H1 (cell line): Measurements from ENCODE around the gene DYNLRB1. TPM values are rescaled to one million over a fixed set of nuclear protein-coding genes. Genes with fewer than 3 reads are reported as not detected.

ENCODE experiments used
- CTCF ChIA-PET: fragments of 300-600 bp; sonication (Branson Sonifier 250); formaldehyde crosslinking; loops from one replicate; lab custom pipeline; 2021; ENCODE audit not compliant: partially characterized antibody; lab: Charles Lee
- POLR2A ChIA-PET: fragments of 300-600 bp; sonication (Branson Sonifier 250); formaldehyde crosslinking; loops from one replicate; lab custom pipeline; 2021; ENCODE audit warnings: inconsistent platforms; ENCODE audit not compliant: partially characterized antibody; lab: Charles Lee
- DNase-seq, 2 experiments: peaks; one replicate each; pipeline versions ENCODE4 v3.0.0 to v3.0.0-alpha.2; 2010 to 2022; ENCODE audit warnings: low spot score in 2 of 2, low read depth in 1 of 2, mixed read lengths in 1 of 2
- FAIRE-seq: peaks from 2 replicates; lab custom pipeline; 2011; peaks lifted over from hg19 to GRCh38; lab: Jason Lieb, UNC
- H2AFZ ChIP-seq: 2 replicates; pipeline ENCODE4 v1.8.1; 2012; ENCODE audit warnings: low read length, inconsistent platforms
- H2AK5ac ChIP-seq: 2 replicates; pipeline ENCODE4 v1.6.1; 2013; ENCODE audit warnings: low read depth, low read length
- H2BK120ac ChIP-seq: replicated peaks from 2 replicates; pipeline ENCODE3; 2013; ENCODE audit warnings: low read depth, low read length, inconsistent platforms
- H2BK12ac ChIP-seq: 2 replicates; pipeline ENCODE4 v1.6.1; 2013; ENCODE audit warnings: low read depth, low read length
- H2BK15ac ChIP-seq: 2 replicates; pipeline ENCODE4 v1.6.1; 2013; ENCODE audit warnings: low read length
- H2BK20ac ChIP-seq: 2 replicates; pipeline ENCODE4 v1.6.1; 2013; ENCODE audit warnings: low read length
- H2BK5ac ChIP-seq: 2 replicates; pipeline ENCODE4 v1.6.1; 2013; ENCODE audit warnings: low read depth, low read length
- H3K14ac ChIP-seq: 2 replicates; pipeline ENCODE4 v1.6.1; 2013; ENCODE audit warnings: inconsistent platforms; ENCODE audit not compliant: insufficient read length
- H3K18ac ChIP-seq: 2 replicates; pipeline ENCODE4 v1.6.1; 2013; ENCODE audit warnings: low read length; ENCODE audit errors: extremely low read depth
- H3K23ac ChIP-seq: 2 replicates; pipeline ENCODE4 v1.6.1; 2013; ENCODE audit warnings: inconsistent platforms; ENCODE audit not compliant: insufficient read length
- H3K23me2 ChIP-seq: 2 replicates; pipeline ENCODE4 v1.6.1; 2013; ENCODE audit warnings: low read depth, low read length
- H3K27ac ChIP-seq: 2 replicates; pipeline ENCODE4 v1.6.1; 2011; ENCODE audit warnings: low read depth, low read length, inconsistent platforms
- H3K27me3 ChIP-seq, 4 experiments: replicated peaks in 1 of 4; 1 replicate in 1 of 4; 2 replicates in 3 of 4; pipeline versions ENCODE4 v1.6.1 to v1.8.1; 2011 to 2013; ENCODE audit warnings: low read length in 3 of 4, mild to moderate bottlenecking in 3 of 4, inconsistent platforms in 2 of 4, mixed read lengths in 2 of 4, moderate library complexity in 1 of 4; ENCODE audit not compliant: control insufficient read depth in 3 of 4, insufficient read depth in 3 of 4; ENCODE audit errors: extremely low read depth in 1 of 4
- H3K36me3 ChIP-seq, 4 experiments: 2 replicates each; pipeline versions ENCODE4 v1.6.1 to v1.8.1; 2011 to 2013; ENCODE audit warnings: mild to moderate bottlenecking in 4 of 4, low read length in 3 of 4, moderate library complexity in 2 of 4, control low read depth in 1 of 4, inconsistent platforms in 1 of 4; ENCODE audit not compliant: insufficient read depth in 4 of 4, control insufficient read depth in 2 of 4
- H3K4ac ChIP-seq: replicated peaks from 2 replicates; pipeline ENCODE3; 2013; ENCODE audit warnings: low read length, low read depth, mixed read lengths, inconsistent platforms; ENCODE audit not compliant: insufficient read length
- H3K4me1 ChIP-seq, 4 experiments: replicated peaks in 1 of 4; 1 replicate in 1 of 4; 2 replicates in 3 of 4; pipeline versions ENCODE4 v1.6.1 to v1.8.1; 2011 to 2013; ENCODE audit warnings: low read length in 3 of 4, inconsistent platforms in 2 of 4, mixed read lengths in 1 of 4; ENCODE audit not compliant: insufficient read depth in 4 of 4, control insufficient read depth in 3 of 4
- H3K4me2 ChIP-seq, 2 experiments: 2 replicates each; pipeline versions ENCODE4 v1.6.1 to v1.8.1; 2011 to 2013; ENCODE audit warnings: low read depth in 2 of 2, low read length in 2 of 2, control low read depth in 1 of 2, inconsistent platforms in 1 of 2, mild to moderate bottlenecking in 1 of 2; ENCODE audit not compliant: insufficient read depth in 1 of 2
- H3K4me3 ChIP-seq, 4 experiments: fragments of 200-600, 300-600 bp in 1 of 4; sonication (generic), shearing (Covaris generic), sonication (Bioruptor Twin) in 1 of 4; 2 replicates each; pipeline versions ENCODE4 v1.5.1 to v1.8.1; 2011 to 2016; ENCODE audit warnings: low read length in 4 of 4, low read depth in 3 of 4, control low read depth in 2 of 4, inconsistent platforms in 2 of 4, mild to moderate bottlenecking in 2 of 4, mixed read lengths in 1 of 4, moderate library complexity in 1 of 4; ENCODE audit not compliant: insufficient read depth in 2 of 4; ENCODE audit errors: extremely low read depth in 1 of 4
- H3K56ac ChIP-seq: replicated peaks from 2 replicates; pipeline ENCODE3; 2013; ENCODE audit warnings: low read depth, mild to moderate bottlenecking, mixed read lengths, low read length, inconsistent platforms; ENCODE audit not compliant: insufficient read length
- H3K79me1 ChIP-seq: 2 replicates; pipeline ENCODE4 v1.6.1; 2013; ENCODE audit warnings: low read depth, low read length, control low read depth
- H3K79me2 ChIP-seq, 2 experiments: 2 replicates each; pipeline versions ENCODE4 v1.6.1 to v1.8.1; 2012 to 2013; ENCODE audit warnings: low read length in 2 of 2, mild to moderate bottlenecking in 2 of 2, inconsistent platforms in 1 of 2; ENCODE audit not compliant: insufficient read depth in 2 of 2, control insufficient read depth in 1 of 2
- H3K9ac ChIP-seq, 4 experiments: replicated peaks in 1 of 4; 1 replicate in 1 of 4; 2 replicates in 3 of 4; pipeline versions ENCODE4 v1.6.1 to v1.8.1; 2011 to 2013; ENCODE audit warnings: low read depth in 3 of 4, low read length in 3 of 4, control low read depth in 2 of 4, mild to moderate bottlenecking in 2 of 4, moderate library complexity in 2 of 4, inconsistent platforms in 1 of 4; ENCODE audit errors: extremely low read depth in 1 of 4
- H3K9me3 ChIP-seq, 2 experiments: 2 replicates each; pipeline versions ENCODE4 v1.6.1 to v1.8.1; 2012 to 2013; ENCODE audit warnings: mild to moderate bottlenecking in 2 of 2, moderate library complexity in 2 of 2, control low read depth in 1 of 2, inconsistent platforms in 1 of 2, low read depth in 1 of 2, low read length in 1 of 2, mixed read lengths in 1 of 2; ENCODE audit not compliant: insufficient read depth in 2 of 2
- H4K20me1 ChIP-seq, 2 experiments: replicated peaks in 1 of 2; 2 replicates each; pipeline versions ENCODE3 to v1.8.1; 2011 to 2013; ENCODE audit warnings: inconsistent platforms in 2 of 2, low read length in 2 of 2, mild to moderate bottlenecking in 1 of 2; ENCODE audit not compliant: insufficient read depth in 2 of 2, control insufficient read depth in 1 of 2
- H4K5ac ChIP-seq: 2 replicates; pipeline ENCODE4 v1.6.1; 2013; ENCODE audit warnings: low read length, low read depth, mixed read lengths, inconsistent platforms; ENCODE audit not compliant: insufficient read length
- H4K8ac ChIP-seq: 2 replicates; pipeline ENCODE4 v1.8.0; 2013; ENCODE audit warnings: mild to moderate bottlenecking, moderate library complexity, low read length, inconsistent platforms; ENCODE audit not compliant: insufficient read depth; ENCODE audit errors: extremely low read depth
- H4K91ac ChIP-seq: replicated peaks from 2 replicates; pipeline ENCODE3; 2013; ENCODE audit warnings: low read length, mixed read lengths, inconsistent platforms; ENCODE audit not compliant: insufficient read length
- ASH2L ChIP-seq: fragments of 200-600, 300-600 bp; sonication (generic); IDR thresholded peaks from one replicate; pipeline ENCODE4 v1.7.1; 2017; ENCODE audit warnings: low read length
- CBX8 ChIP-seq: fragments of 300-800, 300-1000 bp; sonication (generic); IDR thresholded peaks from 2 replicates; pipeline ENCODE4 v1.7.1; 2016; ENCODE audit warnings: low read depth, low read length, borderline replicate concordance
- E2F6 ChIP-seq: IDR thresholded peaks from 2 replicates; pipeline ENCODE4 v1.6.1; 2012; ENCODE audit warnings: inconsistent platforms
- GTF2F1 ChIP-seq: IDR thresholded peaks from 2 replicates; pipeline ENCODE4 v1.6.1; 2012; ENCODE audit warnings: low read depth, low read length, improper control_type of control experiment, borderline replicate concordance
- SP1 ChIP-seq: IDR thresholded peaks from 2 replicates; pipeline ENCODE4 v1.6.1; 2011; ENCODE audit warnings: low read depth, low read length
- TCF12 ChIP-seq: IDR thresholded peaks from 2 replicates; pipeline ENCODE4 v1.6.1; 2011; ENCODE audit warnings: low read depth, mild to moderate bottlenecking, low read length
- WGBS, 2 experiments: shearing (Covaris generic) in 1 of 2; methylation state at CpG; one replicate each; pipeline versions ENCODE4 v1.1.6 to v1.1.7; 2013 to 2015; ENCODE audit warnings: low lambda C conversion rate in 2 of 2, mixed read lengths in 2 of 2, inconsistent platforms in 1 of 2, low coverage in 1 of 2, missing lambda C conversion rate in 1 of 2; ENCODE audit not compliant: insufficient replicate concordance in 2 of 2, insufficient coverage in 1 of 2, insufficient read length in 1 of 2; ENCODE audit errors: extremely low coverage in 1 of 2, missing lambda C conversion rate in 1 of 2; 5-methylcytosine and 5-hydroxymethylcytosine counted together
- polyA plus RNA-seq, 7 experiments: library from polyadenylated mRNA; depleted of rRNA in 3 of 7; stranded (reverse) in 5 of 7; unstranded in 2 of 7; fragments of >200 nt in 5 of 7; fragments of 200-250 nt in 2 of 7; gene quantifications; 1 replicate in 5 of 7; 2 replicates in 1 of 7; 4 replicates in 1 of 7; pipeline versions ENCODE4 v1.2.1 to v1.2.3, GENCODE V29; 2011 to 2013; ENCODE audit warnings: missing spikeins in 2 of 7, mixed read lengths in 2 of 7
- total RNA-seq: library from RNA; stranded (reverse); fragmentation: NEBNext Ultra II Directional; extraction: Animal tissue kit (Norgen Biotek cat#: 25700); gene quantifications from 2 replicates; pipeline ENCODE4 v1.2.1, GENCODE V29; 2021

Gene DYNLRB1
- total and polyA plus RNA-seq, 2 of the 8 experiments (the other 6 are each of a cell fraction or from before 2014, with no cell fraction given): 109 to 214 TPM

- Histone ChIP-seq H4K20me1 (peaks cover 0 to 5% of the 10 kb centered on the region in 2 experiments), H2BK5ac (no peak overlapping the region), H3K79me1 (no peaks in the 10 kb centered on the region; the same call in 1 of the 2 replicates), H2AFZ (no peak overlapping the region), H3K56ac (no peak overlapping the region), H4K5ac (no peak overlapping the region), H2BK20ac (no peak overlapping the region), H3K9me3 (no peaks in the 10 kb centered on the region), H4K8ac (no peak overlapping the region), H3K14ac (no peak overlapping the region), H3K27me3 (peaks cover 0 to 2% (median 0%) of the 10 kb centered on the region in 4 experiments; a peak in 1 of 7 replicates), H2BK12ac (no peak overlapping the region), H4K91ac (no peak overlapping the region), H3K27ac (no peak overlapping the region), H2BK120ac (no peak overlapping the region), H2BK15ac (no peak overlapping the region), H3K36me3 (no peaks in the 10 kb centered on the region), H3K18ac (no peak overlapping the region), H3K79me2 (no peaks in the 10 kb centered on the region), H3K23me2 (peaks cover 3% of the 10 kb centered on the region; the same call in 1 of the 2 replicates), H3K9ac (no peak overlapping the region), H2AK5ac (no peak overlapping the region), H3K23ac (no peak overlapping the region), H3K4ac (no peak overlapping the region), H3K4me3 (no peak overlapping the region), H3K4me1 (peaks cover 0 to 2% (median 0%) of the 10 kb centered on the region in 4 experiments; a peak in 1 of 7 replicates), H3K4me2 (no peak overlapping the region)
- ChIA-PET CTCF (interaction anchor here (0.8 to 6.2 kb wide), 6 partner anchors 9 to 148 kb away, joined by 3 to 48 read pairs (median 4); no protein-coding TSS in a partner anchor), POLR2A (interaction anchor here (0.9 to 3.2 kb wide), 3 partner anchors 11 to 148 kb away, joined by 3 to 7 read pairs (median 3); partner anchors contain the start of gene TP53INP2)
- DNase-seq (no peak), FAIRE-seq (no peak)
- WGBS, 2 experiments: 84% methylated on average over 11 of the region's 12 CpGs; no CpG with 5 or more reads in 1 of the 2 experiments
- no peak for TF ChIP-seq GTF2F1
- TF ChIP-seq CBX8: no peak
- TF ChIP-seq ASH2L: no peak
- no peak for TF ChIP-seq TCF12
- no peak for TF ChIP-seq E2F6
- no peak for TF ChIP-seq SP1
Measured at GRCh38 chr20:34560141-34560523, 43.9 kb downstream of the DYNLRB1 start.
